Endothelial cell of umbilical vein (primary cell): ENCODE results near the gene CDS2. TPM values are rescaled to one million over a fixed set of nuclear protein-coding genes. Genes with fewer than 3 reads are reported as not detected.

Experiments used
- BruUV-seq: library from RNA; stranded (reverse); fragments of 400-500 nt; replicated peaks from 2 replicates; lab custom pipeline; 2021; lab: Mats Ljungman, UMichigan
- CTCF ChIA-PET: fragments of 300-600, 350-600 bp; sonication (Branson Sonifier 250); formaldehyde crosslinking; loops from one replicate; lab custom pipeline; 2021; ENCODE audit warnings: antibody characterized with exemption, inconsistent platforms; lab: Charles Lee
- POLR2A ChIA-PET: fragments of 300-600, 350-600 bp; sonication (Branson Sonifier 250); formaldehyde crosslinking; loops from one replicate; lab custom pipeline; 2021; ENCODE audit warnings: antibody characterized with exemption, inconsistent platforms; lab: Charles Lee
- DNase-seq: peaks from one replicate; pipeline ENCODE4 v3.0.0-alpha.2; 2011; ENCODE audit warnings: low read depth, low spot score
- FAIRE-seq: peaks from 2 replicates; lab custom pipeline; 2011; peaks lifted over from hg19 to GRCh38; lab: Jason Lieb, UNC
- H2AFZ ChIP-seq: 2 replicates; pipeline ENCODE4 v1.6.0; 2012; ENCODE audit warnings: low read depth, low read length, control low read depth, inconsistent platforms
- H3K27ac ChIP-seq: 2 replicates; pipeline ENCODE4 v1.5.1; 2011; ENCODE audit warnings: low read depth, mild to moderate bottlenecking, control low read depth, low read length, moderate library complexity; ENCODE audit not compliant: insufficient read depth
- H3K27me3 ChIP-seq, 2 experiments: 2 replicates each; pipeline versions ENCODE4 v1.6.0 to v1.6.1; 2011; ENCODE audit warnings: low read length in 2 of 2, mixed read lengths in 1 of 2; ENCODE audit not compliant: control insufficient read depth in 2 of 2, insufficient read depth in 2 of 2
- H3K36me3 ChIP-seq, 2 experiments: 2 replicates in 1 of 2; 3 replicates in 1 of 2; pipeline ENCODE4 v1.5.1; 2011; ENCODE audit warnings: low read length in 2 of 2, mild to moderate bottlenecking in 1 of 2, moderate library complexity in 1 of 2; ENCODE audit not compliant: control insufficient read depth in 2 of 2, insufficient read depth in 2 of 2; ENCODE audit errors: extremely low read depth in 1 of 2
- H3K4me1 ChIP-seq: 3 replicates; pipeline ENCODE4 v1.5.1; 2011; ENCODE audit warnings: mild to moderate bottlenecking, low read length; ENCODE audit not compliant: control insufficient read depth, insufficient read depth; ENCODE audit errors: extremely low read depth
- H3K4me2 ChIP-seq: 2 replicates; pipeline ENCODE4 v1.6.1; 2011; ENCODE audit warnings: low read length, control low read depth, mixed read lengths; ENCODE audit not compliant: insufficient read depth
- H3K4me3 ChIP-seq, 3 experiments: fragments of 200-600 bp in 1 of 3; sonication (generic), shearing (Covaris generic) in 1 of 3; replicated peaks in 1 of 3; 2 replicates each; pipeline ENCODE4 v1.5.1; 2011 to 2016; ENCODE audit warnings: control low read depth in 3 of 3, low read length in 3 of 3, mild to moderate bottlenecking in 2 of 3, inconsistent platforms in 1 of 3, low read depth in 1 of 3, moderate library complexity in 1 of 3; ENCODE audit not compliant: insufficient read depth in 1 of 3
- H3K79me2 ChIP-seq: 2 replicates; pipeline ENCODE4 v1.6.0; 2012; ENCODE audit warnings: low read length, inconsistent platforms; ENCODE audit not compliant: control insufficient read depth, insufficient read depth
- H3K9ac ChIP-seq: replicated peaks from 2 replicates; pipeline ENCODE3; 2011; ENCODE audit warnings: low read length, control low read depth; ENCODE audit not compliant: insufficient read depth; ENCODE audit errors: extremely low read depth
- H3K9me1 ChIP-seq: replicated peaks from 3 replicates; pipeline ENCODE4 v1.6.0; 2011; ENCODE audit warnings: mild to moderate bottlenecking, low read length; ENCODE audit not compliant: control insufficient read depth, insufficient read depth; ENCODE audit errors: extremely low read depth
- H3K9me3 ChIP-seq: replicated peaks from 2 replicates; pipeline ENCODE4 v1.5.1; 2012; ENCODE audit warnings: low read length, inconsistent platforms; ENCODE audit not compliant: control insufficient read depth, insufficient read depth
- H4K20me1 ChIP-seq: replicated peaks from 2 replicates; pipeline ENCODE3; 2011; ENCODE audit warnings: mild to moderate bottlenecking, low read length; ENCODE audit not compliant: control insufficient read depth, insufficient read depth; ENCODE audit errors: extremely low read depth
- FOS ChIP-seq: IDR thresholded peaks from 2 replicates; pipeline ENCODE4 v1.6.1; 2011; ENCODE audit warnings: mild to moderate bottlenecking, low read length, moderate library complexity, borderline replicate concordance; ENCODE audit not compliant: insufficient read depth
- GATA2 ChIP-seq: IDR thresholded peaks from 2 replicates; pipeline ENCODE4 v1.7.0; 2011; ENCODE audit warnings: low read depth, mild to moderate bottlenecking, moderate library complexity, mixed read lengths, low read length; ENCODE audit not compliant: insufficient read length, insufficient read depth
- MYC ChIP-seq: IDR thresholded peaks from one replicate; pipeline ENCODE4 v1.6.1; 2011; ENCODE audit warnings: mild to moderate bottlenecking, low read depth, low read length
- POLR2A ChIP-seq: IDR thresholded peaks from 2 replicates; pipeline ENCODE4 v1.6.1; 2012; ENCODE audit warnings: low read depth, mild to moderate bottlenecking, control low read depth, low read length
- dilution Hi-C: fragments of 300-500 bp; cut with MboI; formaldehyde crosslinking; loops from one replicate; pipeline ENCODE4 v1.15.0; 2019; ENCODE audit warnings: low sequenced_read_pairs; ENCODE audit not compliant: extremely low pct_ligation_motif_present
- intact Hi-C: fragments of 100-400 bp; cut with micrococcal nuclease; formaldehyde crosslinking; loops from one replicate; pipeline ENCODE4 v1.10.0; 2022
- polyA plus RNA-seq, 4 experiments: library from polyadenylated mRNA; depleted of rRNA in 3 of 4; stranded (reverse) in 3 of 4; unstranded in 1 of 4; fragments of >200 nt; gene quantifications; 2 replicates each; pipeline versions ENCODE4 v1.2.1 to v1.2.3, GENCODE V29; 2011 to 2012; ENCODE audit warnings: missing spikeins in 1 of 4
- total RNA-seq: library from RNA; stranded (reverse); gene quantifications from 2 replicates; pipeline ENCODE4 v1.2.3, GENCODE V29; 2021
- TF ChIP-seq, protein P1 (sequence below): IDR thresholded peaks from 2 replicates; pipeline ENCODE4 v1.6.1; 2011; ENCODE audit not compliant: insufficient read depth, insufficient read length
- TF ChIP-seq, protein P2 (sequence below), 2 donors: IDR thresholded peaks; 1 replicate in 1 of 2; 2 replicates in 1 of 2; pipeline ENCODE4 v1.5.1; 2011; ENCODE audit warnings: low read length in 2 of 2, mild to moderate bottlenecking in 2 of 2, moderate library complexity in 2 of 2, control low read depth in 1 of 2, inconsistent platforms in 1 of 2, low read depth in 1 of 2; ENCODE audit not compliant: insufficient read depth in 1 of 2; ENCODE audit errors: extremely low read depth in 1 of 2

CDS2 gene
- total and polyA plus RNA-seq, 2 donors (not counting 3 experiments of a cell fraction or from before 2014, with no cell fraction given): 47.0 to 49.0 TPM

DNA sequence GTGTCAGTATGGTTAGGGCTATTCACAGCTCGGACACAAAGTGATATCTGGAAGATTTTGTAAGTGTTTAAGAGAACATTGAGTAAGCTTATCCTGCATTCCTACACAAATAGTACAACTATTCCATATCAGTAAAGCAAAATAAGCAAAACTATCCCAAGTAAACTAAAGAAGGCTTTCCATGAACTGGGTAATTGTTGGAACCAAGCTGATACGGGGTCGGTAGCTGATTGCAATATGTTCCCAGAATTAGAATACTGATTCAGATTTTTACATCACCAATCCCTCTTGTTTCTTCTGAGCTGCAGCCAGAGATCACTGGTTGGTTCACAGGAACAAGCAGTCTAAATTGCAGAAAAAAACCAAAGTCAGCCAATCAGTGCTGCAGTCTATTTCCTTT lies 54.1 kb downstream of the CDS2 start:
- peaks cover 8 to 16% of the 10 kb centered on the region in 2 experiments for H3K36me3 ChIP-seq
- ChIA-PET CTCF (interaction anchor here (1.0 to 6.1 kb wide), 3 partner anchors 11 to 54 kb away, joined by 4 to 45 read pairs (median 40); partner anchors contain the start of gene CDS2), POLR2A (no interaction called here)
- no peak overlapping the region for H3K4me2 ChIP-seq
- no peak overlapping the region for H3K9ac ChIP-seq
- FAIRE-seq (peak; percentile 67), DNase-seq (peak; percentile 14)
- no peaks in the 10 kb centered on the region for H4K20me1 ChIP-seq
- intact Hi-C loops: no loop called here
- no peaks in the 10 kb centered on the region for H3K27me3 ChIP-seq
- no peaks in the 10 kb centered on the region for H3K9me1 ChIP-seq
- no peak overlapping the region for H2AFZ ChIP-seq
- dilution Hi-C loops: no loop called here
- H3K79me2 ChIP-seq: no peaks in the 10 kb centered on the region
- no peak overlapping the region for H3K4me3 ChIP-seq
- BruUV-seq: no TSS peak
- no peaks in the 10 kb centered on the region for H3K9me3 ChIP-seq
- H3K27ac ChIP-seq: peak overlapping the region; percentile 52
- TF ChIP-seq GATA2: no peak
- TF ChIP-seq, protein P1, sequence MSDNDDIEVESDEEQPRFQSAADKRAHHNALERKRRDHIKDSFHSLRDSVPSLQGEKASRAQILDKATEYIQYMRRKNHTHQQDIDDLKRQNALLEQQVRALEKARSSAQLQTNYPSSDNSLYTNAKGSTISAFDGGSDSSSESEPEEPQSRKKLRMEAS: no peak
- TF ChIP-seq, protein P2, sequence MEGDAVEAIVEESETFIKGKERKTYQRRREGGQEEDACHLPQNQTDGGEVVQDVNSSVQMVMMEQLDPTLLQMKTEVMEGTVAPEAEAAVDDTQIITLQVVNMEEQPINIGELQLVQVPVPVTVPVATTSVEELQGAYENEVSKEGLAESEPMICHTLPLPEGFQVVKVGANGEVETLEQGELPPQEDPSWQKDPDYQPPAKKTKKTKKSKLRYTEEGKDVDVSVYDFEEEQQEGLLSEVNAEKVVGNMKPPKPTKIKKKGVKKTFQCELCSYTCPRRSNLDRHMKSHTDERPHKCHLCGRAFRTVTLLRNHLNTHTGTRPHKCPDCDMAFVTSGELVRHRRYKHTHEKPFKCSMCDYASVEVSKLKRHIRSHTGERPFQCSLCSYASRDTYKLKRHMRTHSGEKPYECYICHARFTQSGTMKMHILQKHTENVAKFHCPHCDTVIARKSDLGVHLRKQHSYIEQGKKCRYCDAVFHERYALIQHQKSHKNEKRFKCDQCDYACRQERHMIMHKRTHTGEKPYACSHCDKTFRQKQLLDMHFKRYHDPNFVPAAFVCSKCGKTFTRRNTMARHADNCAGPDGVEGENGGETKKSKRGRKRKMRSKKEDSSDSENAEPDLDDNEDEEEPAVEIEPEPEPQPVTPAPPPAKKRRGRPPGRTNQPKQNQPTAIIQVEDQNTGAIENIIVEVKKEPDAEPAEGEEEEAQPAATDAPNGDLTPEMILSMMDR (IDR thresholded peaks at IDR 0.05; ENCODE audit: extremely low read depth in 1 of 2, insufficient read depth in 1 of 2, low read depth in 1 of 2, low read length in 2 of 2): no peak
- TF ChIP-seq MYC: no peak
- no peak for TF ChIP-seq POLR2A
- no peak for TF ChIP-seq FOS
- H3K4me1 ChIP-seq: peaks cover 19% of the 10 kb centered on the region
